K562 (cell line): Measurements from ENCODE around the gene NUP188. TPM values are rescaled to one million over a fixed set of nuclear protein-coding genes. Genes with fewer than 3 reads are reported as not detected.

ENCODE experiments used
- BACH1 ChIP-seq: fragments of 200-800 bp; sonication (Bioruptor generic); IDR thresholded peaks from 2 replicates; pipeline ENCODE4 v1.6.1; 2016; ENCODE audit warnings: missing genetic modification characterization, missing compliant biosample characterization
- BRCA1 ChIP-seq, 2 experiments: fragments of 450-650 bp in 1 of 2; sonication (generic) in 1 of 2; formaldehyde crosslinking in 1 of 2; IDR thresholded peaks; 2 replicates each; pipeline versions ENCODE4 v1.5.0 to v1.6.1; 2017 to 2020; ENCODE audit warnings: mild to moderate bottlenecking in 1 of 2, missing genetic modification reagents in 1 of 2
- BRD4 ChIP-seq: fragments of 200-600 bp; sonication (generic); IDR thresholded peaks from 2 replicates; pipeline ENCODE4 v1.6.1; 2017; ENCODE audit warnings: inconsistent platforms
- CBFA2T2 ChIP-seq: fragments of 450-650 bp; conservative IDR thresholded peaks from 2 replicates; pipeline ENCODE4 v1.6.1; 2017; ENCODE audit warnings: mild to moderate bottlenecking
- CBX8 ChIP-seq: fragments of 200-600 bp; sonication (generic); IDR thresholded peaks from 2 replicates; pipeline ENCODE4 v1.6.1; 2012; ENCODE audit warnings: borderline replicate concordance, mixed run types, low read depth, mild to moderate bottlenecking, moderate library complexity, mixed read lengths, low read length, control low read depth, inconsistent platforms; ENCODE audit not compliant: poor library complexity, severe bottlenecking; ENCODE audit errors: extremely low read depth
- DNMT1 ChIP-seq: fragments of 450-650 bp; IDR thresholded peaks from 2 replicates; pipeline ENCODE4 v1.6.1; 2016; ENCODE audit warnings: antibody characterized with exemption, mild to moderate bottlenecking
- KAT7 ChIP-seq: sonication (generic); formaldehyde crosslinking; IDR thresholded peaks from 2 replicates; pipeline ENCODE4 v1.8.0; 2022; ENCODE audit warnings: missing genetic modification reagents, mild to moderate bottlenecking, borderline replicate concordance
- L3MBTL2 ChIP-seq: fragments of 450-650 bp; IDR thresholded peaks from 2 replicates; pipeline ENCODE4 v1.6.1; 2016; ENCODE audit warnings: mild to moderate bottlenecking, moderate library complexity
- LARP7 ChIP-seq: fragments of 450-650 bp; IDR thresholded peaks from 2 replicates; pipeline ENCODE4 v1.6.1; 2016
- NONO ChIP-seq, 2 experiments: fragments of 200-400 bp in 1 of 2; fragments of 450-650 bp in 1 of 2; formaldehyde crosslinking in 1 of 2; IDR thresholded peaks; 2 replicates each; pipeline ENCODE4 v1.6.1; 2017; ENCODE audit warnings: low read depth in 2 of 2, mild to moderate bottlenecking in 2 of 2, moderate library complexity in 2 of 2, low read length in 1 of 2
- NRF1 ChIP-seq, 2 experiments: fragments of 450-650 bp; IDR thresholded peaks in 1 of 2; conservative IDR thresholded peaks in 1 of 2; 2 replicates each; pipeline ENCODE4 v1.6.1; 2014; ENCODE audit warnings: mild to moderate bottlenecking in 2 of 2
- PPARD ChIP-seq: fragments of 250-450 bp; sonication (Bioruptor Pico); IDR thresholded peaks from 2 replicates; pipeline ENCODE4 v1.8.0; 2022; ENCODE audit warnings: inconsistent platforms, mild to moderate bottlenecking, moderate library complexity
- PRPF4 ChIP-seq: fragments of 200-400 bp; formaldehyde crosslinking; IDR thresholded peaks from one replicate; pipeline ENCODE4 v1.6.1; 2017; ENCODE audit warnings: low read length, low read depth, mild to moderate bottlenecking; ENCODE audit not compliant: insufficient read depth, poor library complexity, severe bottlenecking
- RB1 ChIP-seq: fragments of 450-650 bp; IDR thresholded peaks from 2 replicates; pipeline ENCODE4 v1.6.1; 2017; ENCODE audit warnings: low read depth, mild to moderate bottlenecking
- RFX7 ChIP-seq: fragments of 250-450 bp; sonication (Bioruptor Pico); IDR thresholded peaks from 2 replicates; pipeline ENCODE4 v1.5.1; 2021; ENCODE audit warnings: mild to moderate bottlenecking
- SRF ChIP-seq, 2 experiments: fragments of 250-450, 450-650 bp in 1 of 2; sonication (Bioruptor Pico) in 1 of 2; sonication (generic) in 1 of 2; formaldehyde crosslinking; IDR thresholded peaks; 2 replicates each; pipeline versions ENCODE4 v1.5.0 to v1.5.1; 2020 to 2022; ENCODE audit warnings: mild to moderate bottlenecking in 1 of 2, missing genetic modification reagents in 1 of 2
- SRSF9 ChIP-seq: fragments of 200-400 bp; formaldehyde crosslinking; IDR thresholded peaks from 2 replicates; pipeline ENCODE4 v1.6.1; 2017; ENCODE audit warnings: low read depth, low read length, borderline replicate concordance
- ZBTB2 ChIP-seq: fragments of 450-650 bp; IDR thresholded peaks from 2 replicates; pipeline ENCODE4 v1.6.1; 2016; ENCODE audit warnings: antibody characterized with exemption
- ZNF121 ChIP-seq: sonication (generic); formaldehyde crosslinking; conservative IDR thresholded peaks from 2 replicates; pipeline ENCODE4 v1.8.0; 2022; ENCODE audit warnings: missing genetic modification reagents
- polyA plus RNA-seq, 8 experiments: library from polyadenylated mRNA; depleted of rRNA in 4 of 8; stranded (reverse) in 5 of 8; unstranded in 3 of 8; fragments of >200 nt; fragmentation: Nextera tagmentation in 2 of 8; fragmentation: Illumina TruSeq in 1 of 8; extraction: Ambion mirVana in 2 of 8; extraction: Trizol in 1 of 8; gene quantifications; 2 replicates each; pipeline versions ENCODE4 v1.2.1 to v1.2.3, GENCODE V29; 2011 to 2014; ENCODE audit warnings: inconsistent platforms in 1 of 8, missing spikeins in 1 of 8
- total RNA-seq, 7 experiments: library from RNA; depleted of rRNA in 6 of 7; stranded (reverse); fragments of >200 nt in 6 of 7; fragmentation: Illumina TruSeq in 2 of 7; extraction: Trizol in 2 of 7; gene quantifications; 2 replicates each; pipeline versions ENCODE4 v1.2.1 to v1.2.3, GENCODE V29; 2011 to 2021; ENCODE audit warnings: low replicate concordance in 1 of 7
- TF ChIP-seq, protein P1 (sequence below): fragments of 450-650 bp; IDR thresholded peaks from 2 replicates; pipeline ENCODE4 v1.6.1; 2017; ENCODE audit warnings: antibody characterized with exemption, mild to moderate bottlenecking
- TF ChIP-seq, protein P2 (sequence below): sonication (generic); formaldehyde crosslinking; IDR thresholded peaks from 2 replicates; pipeline ENCODE4 v1.8.1; 2022; ENCODE audit warnings: missing genetic modification reagents
- TF ChIP-seq, protein P3 (sequence below): fragments of 450-650 bp; formaldehyde crosslinking; IDR thresholded peaks from 2 replicates; pipeline ENCODE4 v1.4.0; 2022; ENCODE audit warnings: missing genetic modification characterization

Gene NUP188
- total and polyA plus RNA-seq, 9 of the 15 experiments (the other 6 are each of a cell fraction or from before 2014, with no cell fraction given), result 11.7 to 135 (median 70.6) TPM

- TF ChIP-seq, protein P1, sequence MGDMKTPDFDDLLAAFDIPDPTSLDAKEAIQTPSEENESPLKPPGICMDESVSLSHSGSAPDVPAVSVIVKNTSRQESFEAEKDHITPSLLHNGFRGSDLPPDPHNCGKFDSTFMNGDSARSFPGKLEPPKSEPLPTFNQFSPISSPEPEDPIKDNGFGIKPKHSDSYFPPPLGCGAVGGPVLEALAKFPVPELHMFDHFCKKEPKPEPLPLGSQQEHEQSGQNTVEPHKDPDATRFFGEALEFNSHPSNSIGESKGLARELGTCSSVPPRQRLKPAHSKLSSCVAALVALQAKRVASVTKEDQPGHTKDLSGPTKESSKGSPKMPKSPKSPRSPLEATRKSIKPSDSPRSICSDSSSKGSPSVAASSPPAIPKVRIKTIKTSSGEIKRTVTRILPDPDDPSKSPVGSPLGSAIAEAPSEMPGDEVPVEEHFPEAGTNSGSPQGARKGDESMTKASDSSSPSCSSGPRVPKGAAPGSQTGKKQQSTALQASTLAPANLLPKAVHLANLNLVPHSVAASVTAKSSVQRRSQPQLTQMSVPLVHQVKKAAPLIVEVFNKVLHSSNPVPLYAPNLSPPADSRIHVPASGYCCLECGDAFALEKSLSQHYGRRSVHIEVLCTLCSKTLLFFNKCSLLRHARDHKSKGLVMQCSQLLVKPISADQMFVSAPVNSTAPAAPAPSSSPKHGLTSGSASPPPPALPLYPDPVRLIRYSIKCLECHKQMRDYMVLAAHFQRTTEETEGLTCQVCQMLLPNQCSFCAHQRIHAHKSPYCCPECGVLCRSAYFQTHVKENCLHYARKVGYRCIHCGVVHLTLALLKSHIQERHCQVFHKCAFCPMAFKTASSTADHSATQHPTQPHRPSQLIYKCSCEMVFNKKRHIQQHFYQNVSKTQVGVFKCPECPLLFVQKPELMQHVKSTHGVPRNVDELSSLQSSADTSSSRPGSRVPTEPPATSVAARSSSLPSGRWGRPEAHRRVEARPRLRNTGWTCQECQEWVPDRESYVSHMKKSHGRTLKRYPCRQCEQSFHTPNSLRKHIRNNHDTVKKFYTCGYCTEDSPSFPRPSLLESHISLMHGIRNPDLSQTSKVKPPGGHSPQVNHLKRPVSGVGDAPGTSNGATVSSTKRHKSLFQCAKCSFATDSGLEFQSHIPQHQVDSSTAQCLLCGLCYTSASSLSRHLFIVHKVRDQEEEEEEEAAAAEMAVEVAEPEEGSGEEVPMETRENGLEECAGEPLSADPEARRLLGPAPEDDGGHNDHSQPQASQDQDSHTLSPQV, result peak; percentile 62
- TF ChIP-seq BRD4 (no peak), LARP7 (no peak), RB1 (peak; percentile 60), KAT7 (CRISPR knock-in tag) (no peak), SRSF9 (no peak), BACH1 (tag) (no peak), ZNF121 (no peak), SRF (CRISPR knock-in tag; IDR thresholded peaks at IDR 0.05) (no peak), BRCA1 (IDR thresholded peaks at IDR 0.05) (no peak), BRCA1 (CRISPR knock-in tag; IDR thresholded peaks at IDR 0.05) (no peak), DNMT1 (no peak), L3MBTL2 (peak; percentile 75), PRPF4 (no peak), CBX8 (no peak), NONO (IDR thresholded peaks at IDR 0.05; ENCODE audit: low read depth in 2 of 2, low read length in 1 of 2) (no peak), PPARD (no peak), NRF1 (conservative IDR thresholded peaks at IDR 0.05 in 1 of 2, IDR thresholded peaks at IDR 0.05 in 1 of 2) (peak in 1 of 2 experiments; percentile 31; a peak in 2 of 4 replicates), ZBTB2 (no peak), CBFA2T2 (no peak), RFX7 (CRISPR knock-in tag) (no peak)
- TF ChIP-seq, protein P2, sequence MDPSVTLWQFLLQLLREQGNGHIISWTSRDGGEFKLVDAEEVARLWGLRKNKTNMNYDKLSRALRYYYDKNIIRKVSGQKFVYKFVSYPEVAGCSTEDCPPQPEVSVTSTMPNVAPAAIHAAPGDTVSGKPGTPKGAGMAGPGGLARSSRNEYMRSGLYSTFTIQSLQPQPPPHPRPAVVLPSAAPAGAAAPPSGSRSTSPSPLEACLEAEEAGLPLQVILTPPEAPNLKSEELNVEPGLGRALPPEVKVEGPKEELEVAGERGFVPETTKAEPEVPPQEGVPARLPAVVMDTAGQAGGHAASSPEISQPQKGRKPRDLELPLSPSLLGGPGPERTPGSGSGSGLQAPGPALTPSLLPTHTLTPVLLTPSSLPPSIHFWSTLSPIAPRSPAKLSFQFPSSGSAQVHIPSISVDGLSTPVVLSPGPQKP (CRISPR knock-in tag), result no peak
- TF ChIP-seq, protein P3, sequence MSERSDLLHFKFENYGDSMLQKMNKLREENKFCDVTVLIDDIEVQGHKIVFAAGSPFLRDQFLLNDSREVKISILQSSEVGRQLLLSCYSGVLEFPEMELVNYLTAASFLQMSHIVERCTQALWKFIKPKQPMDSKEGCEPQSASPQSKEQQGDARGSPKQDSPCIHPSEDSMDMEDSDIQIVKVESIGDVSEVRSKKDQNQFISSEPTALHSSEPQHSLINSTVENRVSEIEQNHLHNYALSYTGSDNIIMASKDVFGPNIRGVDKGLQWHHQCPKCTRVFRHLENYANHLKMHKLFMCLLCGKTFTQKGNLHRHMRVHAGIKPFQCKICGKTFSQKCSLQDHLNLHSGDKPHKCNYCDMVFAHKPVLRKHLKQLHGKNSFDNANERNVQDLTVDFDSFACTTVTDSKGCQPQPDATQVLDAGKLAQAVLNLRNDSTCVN (CRISPR knock-in tag), result no peak
Measured at GRCh38 chr9:129027685-129028191, 80.2 kb downstream of the NUP188 start (continued).
